ENCODE data around the gene SPAG9.

GRCh38 chr17:51159604-51160003, 38.9 kb upstream of the SPAG9 start:
- TF ChIP-seq, protein P1, sequence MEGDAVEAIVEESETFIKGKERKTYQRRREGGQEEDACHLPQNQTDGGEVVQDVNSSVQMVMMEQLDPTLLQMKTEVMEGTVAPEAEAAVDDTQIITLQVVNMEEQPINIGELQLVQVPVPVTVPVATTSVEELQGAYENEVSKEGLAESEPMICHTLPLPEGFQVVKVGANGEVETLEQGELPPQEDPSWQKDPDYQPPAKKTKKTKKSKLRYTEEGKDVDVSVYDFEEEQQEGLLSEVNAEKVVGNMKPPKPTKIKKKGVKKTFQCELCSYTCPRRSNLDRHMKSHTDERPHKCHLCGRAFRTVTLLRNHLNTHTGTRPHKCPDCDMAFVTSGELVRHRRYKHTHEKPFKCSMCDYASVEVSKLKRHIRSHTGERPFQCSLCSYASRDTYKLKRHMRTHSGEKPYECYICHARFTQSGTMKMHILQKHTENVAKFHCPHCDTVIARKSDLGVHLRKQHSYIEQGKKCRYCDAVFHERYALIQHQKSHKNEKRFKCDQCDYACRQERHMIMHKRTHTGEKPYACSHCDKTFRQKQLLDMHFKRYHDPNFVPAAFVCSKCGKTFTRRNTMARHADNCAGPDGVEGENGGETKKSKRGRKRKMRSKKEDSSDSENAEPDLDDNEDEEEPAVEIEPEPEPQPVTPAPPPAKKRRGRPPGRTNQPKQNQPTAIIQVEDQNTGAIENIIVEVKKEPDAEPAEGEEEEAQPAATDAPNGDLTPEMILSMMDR (IDR thresholded peaks at IDR 0.05; ENCODE audit: low read depth, low read length, poor library complexity, severe bottlenecking): no peak
- no peak for TF ChIP-seq EZH2phosphoT487 (IDR thresholded peaks at IDR 0.05; ENCODE audit: borderline replicate concordance, low read length)
